ENCODE results near the gene LATS2. TPM values are rescaled to one million over a fixed set of nuclear protein-coding genes. Genes with fewer than 3 reads are reported as not detected.
A peak's percentile ranks its signal among the peaks of the same experiment; 100 is the strongest.

The LATS2 gene
- total RNA-seq, 1 donor from 2014 or later: 25.8 TPM

DNA sequence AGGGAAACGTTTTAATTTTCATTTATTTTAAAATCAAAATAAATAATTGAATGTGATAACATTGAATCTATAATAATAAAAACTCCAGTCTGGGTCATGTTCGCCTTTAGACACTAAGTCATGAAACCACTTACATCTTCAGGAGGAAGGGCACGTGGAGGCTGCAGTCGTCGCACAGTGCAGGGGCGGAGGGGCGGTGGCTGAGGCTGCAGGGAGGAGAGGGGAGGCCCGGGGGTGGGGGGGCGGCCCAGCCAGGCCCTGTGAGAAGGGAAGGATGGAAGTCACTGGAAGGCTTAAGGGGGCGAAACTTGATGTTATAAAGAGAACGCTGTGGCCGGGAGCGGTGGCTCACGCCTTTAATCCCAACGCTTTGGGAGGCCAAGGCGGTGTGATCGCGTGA, 14.9 kb upstream of the LATS2 start:
- Histone ChIP-seq H3K27me3 (no peaks in the 10 kb centered on the region), H3K4me3 (peak overlapping the region; percentile 58 to 63), H3K27ac (peak overlapping the region; percentile 82), H3K4me1 (peaks cover 31% of the 10 kb centered on the region), H3K36me3 (no peaks in the 10 kb centered on the region), H3K9me3 (no peaks in the 10 kb centered on the region)
- intact Hi-C loops (cut with DNase I): loop anchor here (10.0 kb wide), 1 partner anchor 131 kb away; no protein-coding TSS in a partner anchor
- TF ChIP-seq POLR2A (IDR thresholded peaks at IDR 0.05) (no peak), POLR2AphosphoS5 (IDR thresholded peaks at IDR 0.05; ENCODE audit: insufficient read depth in 1 of 2, low read depth in 1 of 2) (no peak)
- TF ChIP-seq, protein P1, sequence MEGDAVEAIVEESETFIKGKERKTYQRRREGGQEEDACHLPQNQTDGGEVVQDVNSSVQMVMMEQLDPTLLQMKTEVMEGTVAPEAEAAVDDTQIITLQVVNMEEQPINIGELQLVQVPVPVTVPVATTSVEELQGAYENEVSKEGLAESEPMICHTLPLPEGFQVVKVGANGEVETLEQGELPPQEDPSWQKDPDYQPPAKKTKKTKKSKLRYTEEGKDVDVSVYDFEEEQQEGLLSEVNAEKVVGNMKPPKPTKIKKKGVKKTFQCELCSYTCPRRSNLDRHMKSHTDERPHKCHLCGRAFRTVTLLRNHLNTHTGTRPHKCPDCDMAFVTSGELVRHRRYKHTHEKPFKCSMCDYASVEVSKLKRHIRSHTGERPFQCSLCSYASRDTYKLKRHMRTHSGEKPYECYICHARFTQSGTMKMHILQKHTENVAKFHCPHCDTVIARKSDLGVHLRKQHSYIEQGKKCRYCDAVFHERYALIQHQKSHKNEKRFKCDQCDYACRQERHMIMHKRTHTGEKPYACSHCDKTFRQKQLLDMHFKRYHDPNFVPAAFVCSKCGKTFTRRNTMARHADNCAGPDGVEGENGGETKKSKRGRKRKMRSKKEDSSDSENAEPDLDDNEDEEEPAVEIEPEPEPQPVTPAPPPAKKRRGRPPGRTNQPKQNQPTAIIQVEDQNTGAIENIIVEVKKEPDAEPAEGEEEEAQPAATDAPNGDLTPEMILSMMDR (IDR thresholded peaks at IDR 0.05): no peak
- no peak for DNase-seq (ENCODE audit: extremely low spot score in 2 of 2)

DNA sequence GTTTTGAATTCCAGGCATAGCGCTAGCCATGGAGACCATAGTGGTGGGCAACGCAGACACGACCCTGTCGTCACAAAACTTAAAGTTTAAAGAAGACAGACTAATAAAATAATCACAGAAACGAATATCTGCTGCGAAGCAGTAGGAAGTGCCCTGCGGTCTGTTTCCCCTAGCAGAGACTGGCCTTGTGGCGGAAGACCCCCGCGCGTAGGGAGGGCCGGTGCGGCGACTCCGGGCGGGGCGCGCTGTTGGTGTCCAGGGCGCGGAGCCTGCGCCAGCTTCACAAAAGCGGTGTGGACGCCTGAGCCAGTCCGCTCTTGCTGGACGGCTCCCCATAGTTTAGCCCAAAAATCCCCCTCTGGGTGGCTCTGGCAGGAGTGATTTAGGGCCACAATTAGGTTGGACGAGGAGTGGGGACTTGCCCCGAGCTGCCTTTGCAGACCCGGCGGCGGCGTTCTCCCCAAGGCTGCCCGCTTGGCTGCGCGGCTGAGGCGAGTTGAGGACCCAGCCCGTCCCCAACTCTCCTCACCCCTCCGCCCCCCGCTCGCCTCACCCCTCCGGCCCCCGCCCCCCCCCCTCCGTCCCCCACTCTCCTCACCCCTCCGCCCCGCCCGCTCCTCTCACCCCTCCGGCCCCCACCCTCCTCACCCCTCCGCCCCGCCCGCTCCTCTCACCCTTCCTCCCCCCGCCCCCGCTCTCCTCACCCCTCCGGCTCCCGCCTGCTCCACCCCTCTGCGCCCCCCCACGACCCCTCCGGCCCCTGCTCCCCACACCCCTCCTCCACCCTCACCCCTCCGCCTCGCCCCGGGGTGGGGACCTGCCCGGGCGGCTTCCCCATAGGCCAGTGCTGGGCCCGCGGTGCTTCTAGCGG, 14.2 kb upstream of the LATS2 start:
- no peak for TF ChIP-seq POLR2AphosphoS5 (IDR thresholded peaks at IDR 0.05; ENCODE audit: insufficient read depth in 1 of 2, low read depth in 1 of 2)
- H3K9me3 ChIP-seq: no peaks in the 10 kb centered on the region
- H3K36me3 ChIP-seq: no peaks in the 10 kb centered on the region
- intact Hi-C loops (cut with DNase I): loop anchor here (10.0 kb wide), 1 partner anchor 131 kb away; no protein-coding TSS in a partner anchor
- H3K27ac ChIP-seq: peak overlapping the region; percentile 82
- H3K4me3 ChIP-seq: peak overlapping the region; percentile 58 to 63
- no peaks in the 10 kb centered on the region for H3K27me3 ChIP-seq
- peaks cover 38% of the 10 kb centered on the region for H3K4me1 ChIP-seq
- no peak for DNase-seq (ENCODE audit: extremely low spot score in 2 of 2)

DNA sequence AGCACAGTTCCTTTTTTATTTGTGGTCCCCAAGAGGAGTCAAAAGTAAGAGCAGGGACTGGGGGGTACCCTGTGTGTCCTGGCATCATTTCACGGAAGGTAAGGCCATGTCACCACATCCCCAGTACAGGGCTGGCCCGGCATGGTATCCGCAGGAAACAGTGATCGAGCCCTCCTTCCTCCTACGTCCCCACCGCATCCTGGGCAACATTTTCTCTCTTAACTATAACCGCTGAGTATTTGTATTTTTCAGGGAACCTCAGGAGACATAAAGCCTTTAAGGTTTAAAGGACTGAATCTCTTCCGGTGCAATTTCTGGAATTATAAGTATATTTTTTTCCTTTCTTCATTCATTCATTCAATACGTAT, 13.6 kb upstream of the LATS2 start:
- no peaks in the 10 kb centered on the region for H3K9me3 ChIP-seq

DNA sequence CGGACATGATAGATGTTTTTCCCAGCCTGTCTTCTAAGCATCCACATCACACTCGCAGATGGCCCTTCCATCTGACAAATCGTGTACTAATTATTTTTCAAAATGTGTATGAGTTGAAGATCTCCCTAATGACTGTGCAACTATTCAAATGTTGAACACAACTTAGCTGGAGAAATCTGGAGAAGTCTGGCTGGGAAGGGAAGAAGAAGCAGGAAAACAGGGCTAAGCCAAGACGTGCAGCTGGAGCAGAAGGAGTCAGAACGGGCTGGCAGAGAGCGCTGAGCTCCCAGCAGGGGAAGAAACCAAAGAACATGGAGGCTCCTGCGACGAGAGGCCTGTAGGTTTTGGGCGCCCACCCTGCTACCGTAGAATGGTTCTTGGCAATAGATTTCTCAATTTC, 13.2 kb upstream of the LATS2 start:
- intact Hi-C loops (cut with DNase I): loop anchor here (5.0 to 10.0 kb wide), 2 partner anchors 62 to 130 kb away; no protein-coding TSS in a partner anchor
- H3K27me3 ChIP-seq: no peaks in the 10 kb centered on the region
- peaks cover 38% of the 10 kb centered on the region for H3K4me1 ChIP-seq
- H3K9me3 ChIP-seq: no peaks in the 10 kb centered on the region
- H3K4me3 ChIP-seq: no peak overlapping the region
- H3K36me3 ChIP-seq: no peaks in the 10 kb centered on the region
- H3K27ac ChIP-seq: peak overlapping the region; percentile 82
- DNase-seq (ENCODE audit: extremely low spot score in 2 of 2): no peak
- no peak for TF ChIP-seq POLR2AphosphoS5 (IDR thresholded peaks at IDR 0.05; ENCODE audit: insufficient read depth in 1 of 2, low read depth in 1 of 2)
- TF ChIP-seq, protein P1 (IDR thresholded peaks at IDR 0.05): no peak
- TF ChIP-seq POLR2A (IDR thresholded peaks at IDR 0.05): no peak

More for the DNA sequence above, 13.6 kb upstream of the LATS2 start:
- Histone ChIP-seq H3K27me3 (no peaks in the 10 kb centered on the region), H3K4me3 (peak overlapping the region; percentile 58 to 63), H3K4me1 (peaks cover 39% of the 10 kb centered on the region), H3K27ac (peak overlapping the region; percentile 82), H3K36me3 (no peaks in the 10 kb centered on the region)
- intact Hi-C loops (cut with DNase I): loop anchor here (10.0 kb wide), 1 partner anchor 130 kb away; no protein-coding TSS in a partner anchor
- TF ChIP-seq POLR2AphosphoS5 (IDR thresholded peaks at IDR 0.05; ENCODE audit: insufficient read depth in 1 of 2, low read depth in 1 of 2): no peak
- TF ChIP-seq, protein P1 (IDR thresholded peaks at IDR 0.05): no peak
- TF ChIP-seq POLR2A (IDR thresholded peaks at IDR 0.05): no peak
- no peak for DNase-seq (ENCODE audit: extremely low spot score in 2 of 2)

DNA sequence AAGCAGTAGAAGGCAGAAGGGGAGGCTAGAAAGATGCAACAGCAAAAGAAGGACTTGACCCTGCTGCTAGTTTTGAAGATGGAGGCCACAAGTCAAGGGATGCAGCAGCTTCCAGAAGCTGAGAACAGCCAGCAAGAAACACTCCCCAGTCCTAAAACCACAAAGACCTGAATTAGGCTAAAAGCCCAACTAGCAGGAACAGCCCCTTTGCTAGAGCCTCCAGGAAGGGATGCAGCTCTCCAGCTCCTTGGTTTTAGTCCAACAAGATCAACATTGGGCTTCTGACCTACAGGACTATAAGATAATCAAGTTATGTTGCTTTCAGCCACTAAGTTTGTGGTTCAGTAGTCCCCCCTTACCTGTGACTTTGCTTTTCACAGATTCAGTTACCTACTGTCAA, 10.5 kb upstream of the LATS2 start:
- H3K4me3 ChIP-seq: no peak overlapping the region
- TF ChIP-seq POLR2AphosphoS5 (IDR thresholded peaks at IDR 0.05; ENCODE audit: insufficient read depth in 1 of 2, low read depth in 1 of 2) (no peak), POLR2A (IDR thresholded peaks at IDR 0.05) (no peak)
- TF ChIP-seq, protein P1 (IDR thresholded peaks at IDR 0.05): no peak
- no peak for DNase-seq (ENCODE audit: extremely low spot score in 2 of 2)
- peaks cover 39% of the 10 kb centered on the region for H3K4me1 ChIP-seq
- intact Hi-C loops (cut with DNase I): loop anchor here (5.0 to 10.0 kb wide), 2 partner anchors 60 to 127 kb away; no protein-coding TSS in a partner anchor
- no peaks in the 10 kb centered on the region for H3K9me3 ChIP-seq
- no peaks in the 10 kb centered on the region for H3K27me3 ChIP-seq
- H3K27ac ChIP-seq: no peak overlapping the region
- no peaks in the 10 kb centered on the region for H3K36me3 ChIP-seq
